Stimulated activated CD4-positive, alpha-beta T cell treated with anti-CD3 and anti-CD28 coated beads, Interleukin-12 subunit alpha, Interleukin-12 subunit beta, amount 100 ng/mL, for 48 hours (primary cell): ENCODE data around the gene PHKB.
"Not testable (repeated sequence)": the region's sequence is repeated elsewhere in the genome, so short reads cannot be mapped to it uniquely, and the experiment has no call there.

ENCODE experiments used
- DNase-seq, 3 donors: peaks; one replicate each; pipeline ENCODE4 v3.0.0-alpha.2; 2020; ENCODE audit warnings: low read depth in 2 of 3, low spot score in 1 of 3

Gene PHKB

DNA sequence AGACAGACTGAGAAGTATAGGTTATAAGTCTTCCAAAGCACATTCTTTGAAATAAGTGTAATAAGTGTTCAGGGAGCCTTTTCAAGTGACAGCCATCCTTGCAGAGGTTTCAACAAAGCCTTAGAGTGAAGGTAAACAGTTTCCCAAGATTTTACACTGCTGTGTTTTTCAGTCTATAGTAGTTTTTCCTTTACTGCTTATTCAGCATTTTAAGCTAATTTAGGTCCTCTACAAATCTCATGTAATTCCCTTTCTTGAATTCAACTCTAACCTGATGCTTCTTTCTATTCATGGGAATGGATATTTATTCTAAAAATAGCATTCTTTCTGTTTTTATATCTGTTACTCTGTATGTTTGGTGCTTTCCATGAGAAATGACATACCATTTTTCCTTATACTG is 211.3 kb downstream of the PHKB start:
- DNase-seq = no peak

DNA sequence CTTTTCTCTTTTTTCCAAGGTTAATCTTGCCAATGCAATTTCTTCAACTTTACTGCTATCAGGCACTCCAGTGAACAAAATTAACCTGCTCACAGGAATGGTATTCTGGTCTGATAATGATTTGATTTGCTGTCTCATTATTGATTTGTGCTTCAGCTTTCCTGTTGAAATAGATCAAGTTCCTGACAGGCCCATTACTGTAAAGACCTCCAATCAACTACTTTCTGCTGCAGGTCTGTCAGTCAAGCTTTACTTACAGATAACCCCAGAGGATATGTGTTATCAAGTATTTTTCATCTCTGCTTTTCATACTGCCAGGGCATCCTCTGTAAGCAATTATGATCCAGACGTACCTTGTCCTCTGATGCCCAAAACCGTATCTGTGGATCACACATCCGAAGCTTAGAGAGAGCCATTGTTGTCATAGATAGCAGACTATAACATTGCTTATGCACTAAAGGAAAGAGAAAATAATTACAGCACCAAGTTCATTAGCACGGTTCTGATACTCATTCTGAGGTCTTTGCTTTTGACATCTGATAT is 215.6 kb downstream of the PHKB start:
- no peak for DNase-seq

DNA sequence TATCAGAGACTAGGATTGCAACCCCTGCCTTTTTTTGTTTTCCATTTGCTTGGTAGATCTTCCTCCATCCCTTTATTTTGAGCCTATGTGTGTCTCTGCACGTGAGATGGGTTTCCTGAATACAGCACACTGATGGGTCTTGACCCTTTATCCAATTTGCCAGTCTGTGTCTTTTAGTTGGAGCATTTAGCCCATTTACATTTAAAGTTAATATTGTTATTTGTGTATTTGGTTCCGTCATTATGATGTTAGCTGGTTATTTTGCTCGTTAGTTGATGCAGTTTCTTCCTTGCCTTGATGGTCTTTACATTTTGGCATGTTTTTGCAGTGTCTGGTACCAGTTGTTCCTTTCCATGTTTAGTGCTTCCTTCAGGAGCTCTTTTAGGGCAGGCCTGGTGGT is 220.4 kb downstream of the PHKB start:
- not testable (repeated sequence) for DNase-seq

DNA sequence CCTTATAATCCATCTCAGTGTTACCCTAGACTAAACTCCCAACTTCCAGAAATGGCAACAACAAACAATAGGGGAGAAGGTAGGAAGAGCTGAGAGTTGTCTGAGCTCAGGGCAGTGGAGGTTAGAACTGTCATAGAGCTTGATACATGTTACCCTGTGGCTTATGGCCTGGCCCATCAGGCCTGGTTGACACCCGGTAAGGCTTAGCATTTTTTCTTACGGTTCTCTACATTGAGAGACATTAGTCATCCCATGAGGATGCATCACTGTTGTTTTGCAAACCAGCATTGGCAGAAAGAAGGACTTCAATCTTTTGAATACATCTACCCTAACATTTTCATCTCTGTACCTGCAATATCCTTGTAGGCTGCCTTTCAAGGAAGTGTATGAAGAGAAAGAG is 226.6 kb downstream of the PHKB start:
- DNase-seq = no peak

DNA sequence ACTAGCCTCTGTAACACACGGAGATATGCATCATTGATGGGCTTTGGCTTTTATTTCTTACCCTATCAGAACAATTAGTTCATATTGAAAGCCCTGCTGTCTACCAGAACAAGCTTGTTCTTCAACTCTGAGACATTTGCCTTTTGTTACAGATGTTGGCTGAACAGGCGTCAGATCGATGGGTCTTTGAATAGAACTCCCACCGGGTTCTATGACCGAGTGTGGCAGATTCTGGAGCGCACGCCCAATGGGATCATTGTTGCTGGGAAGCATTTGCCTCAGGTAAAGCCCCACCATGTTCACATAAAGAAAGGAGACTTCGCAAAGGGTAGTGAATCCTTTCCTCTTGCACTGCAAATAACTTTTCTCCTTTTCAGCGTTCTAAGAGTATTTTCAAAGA is 232.1 kb downstream of the PHKB start:
- DNase-seq = no peak

DNA sequence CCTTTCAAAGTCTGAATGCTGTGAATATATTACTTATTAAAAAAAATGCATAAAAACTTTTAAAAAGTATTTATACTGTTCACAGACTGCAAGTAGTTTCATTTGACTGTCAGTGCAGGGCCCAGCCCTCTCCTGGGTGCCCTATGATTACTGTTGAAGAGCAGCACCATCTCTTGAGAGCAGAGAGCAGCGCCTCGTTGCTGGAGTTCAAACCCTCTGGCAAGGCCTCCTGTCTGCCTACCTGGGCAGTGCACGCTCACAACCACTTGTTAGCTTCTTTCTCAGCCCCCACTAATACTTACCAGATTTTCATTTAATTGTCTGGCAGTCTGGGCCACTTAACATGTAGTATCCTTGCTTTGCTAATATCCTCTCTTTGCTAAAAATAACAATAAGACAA is 233.4 kb downstream of the PHKB start:
- DNase-seq = no peak

DNA sequence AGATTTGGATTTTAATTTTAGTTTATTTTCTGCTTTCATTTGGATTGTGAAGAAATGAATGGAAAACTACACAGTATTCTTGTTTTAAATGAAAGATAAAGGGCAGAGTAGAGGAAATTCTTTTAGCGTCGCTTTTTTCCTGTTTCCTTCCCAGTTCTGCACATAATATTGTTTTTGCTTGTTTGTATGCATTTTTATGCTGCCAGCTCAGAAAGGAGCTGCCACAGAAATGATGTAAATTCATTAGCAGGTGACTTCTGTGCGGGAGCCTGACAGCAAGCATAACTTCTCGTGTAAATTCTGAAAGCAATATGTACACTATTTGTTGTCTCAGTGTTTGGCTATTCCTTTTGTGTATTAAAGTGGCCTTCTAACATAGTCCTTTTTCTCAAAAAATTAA is 234.6 kb downstream of the PHKB start:
- DNase-seq = no peak

DNA sequence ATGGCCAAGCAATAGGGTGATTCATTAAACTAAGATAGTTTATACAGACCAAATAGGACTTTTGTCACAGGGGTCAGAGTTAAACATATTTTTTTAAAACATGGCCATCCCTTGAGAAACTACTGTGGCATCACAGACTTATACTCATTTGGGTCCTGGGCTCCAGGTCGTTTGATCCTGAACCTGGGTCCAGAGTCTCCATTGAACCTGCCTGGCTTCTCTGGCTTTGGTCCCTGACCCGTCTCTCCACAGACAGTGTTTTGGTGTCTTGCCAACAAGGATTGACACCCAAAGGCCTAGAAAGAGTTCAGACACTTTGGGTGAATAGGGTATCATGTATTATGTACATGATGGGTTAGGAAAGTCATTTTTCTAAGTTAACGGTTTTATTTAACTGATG is 236.7 kb downstream of the PHKB start:
- no peak for DNase-seq

DNA sequence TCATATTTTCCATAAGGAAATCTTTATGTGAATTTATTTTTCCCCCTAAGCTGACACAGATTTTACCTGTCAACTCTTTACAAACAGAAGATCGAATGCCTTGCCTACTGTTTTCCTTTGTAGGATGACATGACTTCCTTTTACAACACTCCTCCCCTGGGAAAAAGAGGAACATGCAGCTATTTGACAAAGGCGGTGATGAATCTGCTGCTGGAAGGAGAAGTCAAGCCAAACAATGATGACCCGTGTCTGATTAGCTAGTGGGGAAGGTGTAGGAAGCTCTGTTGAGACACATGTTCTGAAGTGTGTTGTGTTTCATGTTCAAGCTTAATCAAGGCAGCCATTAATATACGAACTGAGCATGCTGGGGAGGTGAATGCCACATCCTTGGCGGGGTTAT is 238.0 kb downstream of the PHKB start:
- DNase-seq = no peak

DNA sequence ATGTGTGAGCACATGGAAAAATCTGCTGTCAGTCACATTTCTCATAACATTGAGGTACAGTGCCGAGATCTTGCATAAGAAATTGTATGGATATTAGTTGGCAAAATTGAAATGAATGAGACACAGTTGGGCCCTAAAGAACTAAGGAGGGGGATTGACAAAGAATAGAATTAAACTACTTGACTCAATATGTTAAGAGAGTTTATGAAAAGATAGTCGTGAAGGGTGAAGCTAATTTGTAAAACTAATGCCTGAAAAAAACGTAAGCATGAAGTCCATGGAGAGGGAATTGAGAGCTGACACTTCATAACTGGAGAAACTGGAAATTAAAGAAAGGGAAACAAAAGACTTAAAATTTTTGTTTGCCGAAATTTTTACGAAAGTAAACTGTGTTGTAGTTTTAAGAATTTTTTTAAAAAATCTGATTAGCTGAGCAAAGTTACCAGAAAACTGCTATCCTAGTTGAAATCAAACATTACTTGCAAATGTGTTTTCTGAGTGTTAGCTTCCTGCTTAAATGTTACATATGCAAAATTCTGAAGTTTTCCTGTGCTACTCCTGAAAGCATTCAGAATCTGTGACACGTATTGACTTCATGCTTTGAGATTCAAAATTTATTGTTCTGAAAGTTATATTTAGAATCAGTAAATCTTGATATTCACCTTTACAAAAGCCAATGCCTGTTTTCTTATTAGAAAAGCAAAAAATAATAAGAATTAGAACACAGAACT is 239.9 kb downstream of the PHKB start:
- no peak for DNase-seq

DNA sequence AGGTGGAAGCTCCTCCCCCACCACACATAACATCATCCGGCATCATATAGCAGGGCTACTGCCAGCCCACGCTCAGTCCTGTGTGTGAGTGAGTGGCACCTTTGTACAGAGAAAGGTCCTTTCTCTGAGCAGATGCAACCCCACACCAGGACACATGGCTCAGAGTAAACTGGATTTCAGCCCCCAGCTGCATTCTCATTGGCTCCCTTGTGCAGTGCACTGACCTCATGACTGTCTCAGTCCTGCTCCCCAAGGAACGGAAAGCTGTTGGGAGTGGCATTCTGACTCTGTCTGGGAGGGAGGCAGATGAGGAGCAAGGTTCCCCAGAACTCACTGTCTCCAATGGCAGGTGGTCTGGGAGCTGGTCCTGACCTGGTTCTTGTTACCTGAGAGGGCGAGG is 244.1 kb downstream of the PHKB start:
- no peak for DNase-seq

DNA sequence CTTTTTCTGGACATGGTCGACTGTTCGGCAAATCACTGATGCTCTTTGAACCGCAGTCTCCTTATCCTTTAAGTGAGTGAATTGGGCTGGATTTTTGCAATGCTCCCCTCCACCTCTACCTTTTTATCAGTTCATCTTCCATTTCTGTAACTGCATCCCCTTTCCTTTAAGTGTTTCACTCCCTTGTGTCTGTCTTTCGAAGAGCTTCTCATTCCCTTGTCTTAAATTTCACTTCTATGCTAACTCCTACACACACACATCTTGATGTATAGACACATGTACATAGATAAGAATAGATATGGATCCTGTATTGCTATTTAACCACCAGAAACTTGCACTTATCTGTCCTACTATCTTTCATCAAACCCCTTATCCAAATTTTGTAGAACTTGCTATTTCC is 250.7 kb downstream of the PHKB start:
- DNase-seq = no peak

DNA sequence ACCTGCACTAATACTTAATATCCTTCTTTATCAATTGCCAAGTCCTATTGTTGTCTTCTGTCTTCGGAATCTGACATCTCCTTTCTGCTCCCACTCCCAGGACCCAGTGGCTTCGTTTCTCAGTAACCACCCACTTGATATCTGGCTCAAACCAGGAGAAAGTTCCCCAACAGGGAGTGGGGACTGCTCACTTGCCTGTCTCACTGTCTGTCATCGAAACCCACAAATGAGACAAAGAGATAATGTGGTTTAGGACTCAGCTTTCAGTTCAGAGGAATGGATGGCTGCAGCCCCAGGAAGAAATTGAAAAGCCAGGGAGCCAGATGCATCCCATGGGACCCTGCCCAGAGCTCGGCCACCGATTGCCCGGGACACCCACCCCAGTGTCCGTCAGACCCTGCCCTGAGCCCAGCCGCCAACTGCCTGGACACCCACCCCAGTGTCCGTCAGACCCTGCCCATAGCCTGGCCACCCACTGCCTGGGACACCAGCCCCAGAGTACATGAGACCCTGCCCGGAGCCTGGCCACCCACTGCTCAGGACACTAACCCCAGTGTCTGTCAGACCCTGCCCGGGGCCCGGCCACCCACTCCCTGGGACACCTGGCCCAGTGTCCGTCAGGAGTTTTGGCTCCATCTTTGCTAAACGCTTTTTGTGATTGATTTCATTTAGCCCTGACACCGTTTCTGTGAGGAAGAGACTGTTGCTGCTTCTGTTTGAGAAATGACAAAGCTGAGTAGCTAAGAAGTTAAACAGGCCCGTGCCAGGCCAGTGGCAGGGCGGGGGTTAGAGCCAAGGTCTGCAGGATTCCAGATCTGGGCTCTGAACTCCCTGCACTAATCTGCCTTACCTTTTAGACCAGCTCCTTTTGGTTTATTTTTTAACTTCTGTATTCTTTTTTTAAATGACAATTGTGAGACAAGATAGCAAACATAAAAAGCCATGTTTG is 251.4 kb downstream of the PHKB start:
- DNase-seq = no peak

DNA sequence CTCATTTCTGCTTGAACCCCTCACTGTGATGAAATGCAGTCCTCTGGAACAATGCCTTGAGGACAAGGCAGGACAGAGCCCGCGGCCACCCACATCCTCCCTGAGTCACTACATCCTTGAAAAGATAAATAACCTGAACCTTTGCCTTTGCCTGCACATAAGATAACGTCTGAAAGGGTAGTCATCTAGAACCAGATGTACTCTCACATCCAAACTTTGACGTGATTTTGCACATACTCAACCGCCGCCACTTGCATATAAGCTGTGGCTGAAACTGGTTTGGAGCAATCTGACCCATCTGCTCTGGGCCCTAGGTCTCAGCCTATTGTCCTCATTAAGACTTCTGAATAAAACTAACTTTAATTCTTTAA is 252.1 kb downstream of the PHKB start:
- DNase-seq = peak in 1 of 3 donors; percentile 2

DNA sequence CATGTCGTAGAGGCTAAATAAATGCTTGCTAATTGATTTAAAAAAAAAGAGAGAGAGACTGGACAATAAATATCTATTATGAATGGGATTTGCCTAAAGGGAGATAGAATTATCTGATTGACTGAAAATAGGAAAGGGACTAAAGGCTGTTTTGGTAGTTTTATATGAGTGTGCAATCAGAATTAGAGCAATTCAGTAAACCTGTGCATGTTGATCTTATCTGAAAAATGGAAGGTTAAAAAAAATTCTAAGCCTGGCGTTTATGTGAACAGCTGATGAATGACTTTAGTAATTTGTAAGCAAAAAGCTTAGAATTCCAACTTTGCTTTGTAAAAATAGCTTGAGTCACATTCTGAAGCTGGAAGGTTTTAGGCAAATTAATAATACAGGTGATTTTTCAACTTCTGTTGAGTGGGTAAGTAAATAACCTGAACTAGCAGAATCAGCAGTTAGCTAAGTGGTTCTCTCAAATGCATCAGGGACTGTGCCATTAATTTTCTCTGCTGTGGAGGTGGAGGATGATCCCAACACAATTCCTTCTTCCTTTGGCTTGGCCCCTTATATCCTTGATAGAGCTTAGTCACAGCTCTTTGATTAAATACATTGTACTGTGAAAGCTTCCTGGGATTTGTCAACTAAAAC is 254.4 kb downstream of the PHKB start:
- no peak for DNase-seq

DNA sequence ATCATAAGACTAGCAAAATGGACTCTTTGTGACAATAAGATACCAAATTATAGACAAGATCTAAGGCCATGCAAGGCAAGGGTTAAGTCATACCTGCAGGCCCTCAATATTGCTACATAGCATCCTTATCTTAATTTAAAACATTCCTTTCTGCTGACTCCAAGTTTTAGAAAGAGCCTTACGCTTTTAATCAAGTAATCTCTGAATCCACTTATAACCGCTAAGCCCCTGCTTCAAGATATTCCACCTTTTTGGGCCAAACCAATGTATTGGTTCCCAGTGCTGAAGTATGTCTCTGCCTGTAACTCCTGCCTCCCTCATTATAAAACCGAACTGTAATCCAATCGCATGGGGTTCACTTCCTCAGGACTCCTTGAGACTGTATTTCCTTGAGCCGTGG is 255.4 kb downstream of the PHKB start:
- no peak for DNase-seq

DNA sequence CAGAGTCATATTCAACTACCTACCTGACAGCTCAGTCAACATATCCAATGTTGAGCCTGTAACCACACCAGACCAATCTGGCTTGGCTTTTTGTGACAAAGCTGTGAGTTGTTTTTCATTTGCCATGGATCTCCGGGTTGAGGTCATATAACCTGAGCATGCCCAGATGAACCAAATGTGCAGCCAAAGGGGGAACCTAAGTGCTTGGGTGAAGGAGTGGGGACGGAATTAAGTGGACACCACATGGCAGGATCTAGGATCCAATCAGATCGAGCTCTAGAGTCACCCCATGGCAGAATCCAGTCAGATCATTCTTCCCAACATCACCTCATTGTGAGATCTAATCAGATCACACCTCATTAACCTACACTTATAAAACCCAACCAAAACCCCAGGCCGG is 258.6 kb downstream of the PHKB start:
- DNase-seq = no peak

DNA sequence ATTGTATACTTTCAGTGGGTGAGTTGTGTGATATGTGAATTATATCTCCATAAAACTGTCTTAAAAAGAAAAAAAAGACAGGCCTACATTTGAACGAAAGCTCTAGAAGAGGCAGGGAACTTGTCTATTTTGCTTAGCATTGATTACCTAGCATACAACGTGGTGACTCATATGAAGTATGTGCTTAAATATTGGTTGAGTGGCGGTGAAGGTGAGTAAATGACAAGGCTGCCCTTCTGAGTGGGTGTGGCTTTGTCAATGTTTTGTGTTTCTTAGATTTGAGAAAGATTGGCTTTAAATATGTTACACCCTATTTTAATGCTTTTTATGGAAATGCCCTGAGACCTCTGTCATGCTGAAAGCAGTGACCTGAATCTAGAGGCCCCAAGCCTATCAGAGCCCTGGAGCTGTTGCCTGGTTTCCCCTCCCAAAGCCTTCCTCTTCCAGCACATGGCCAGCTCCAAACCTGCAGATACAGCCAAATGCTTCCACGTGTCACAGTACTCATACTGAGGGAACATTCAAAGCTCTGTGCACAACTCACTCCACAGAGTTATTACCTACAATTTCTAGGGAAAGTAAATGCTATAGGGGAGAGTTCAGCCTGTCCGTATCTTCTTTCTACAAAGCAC is 260.0 kb downstream of the PHKB start:
- DNase-seq = no peak

DNA sequence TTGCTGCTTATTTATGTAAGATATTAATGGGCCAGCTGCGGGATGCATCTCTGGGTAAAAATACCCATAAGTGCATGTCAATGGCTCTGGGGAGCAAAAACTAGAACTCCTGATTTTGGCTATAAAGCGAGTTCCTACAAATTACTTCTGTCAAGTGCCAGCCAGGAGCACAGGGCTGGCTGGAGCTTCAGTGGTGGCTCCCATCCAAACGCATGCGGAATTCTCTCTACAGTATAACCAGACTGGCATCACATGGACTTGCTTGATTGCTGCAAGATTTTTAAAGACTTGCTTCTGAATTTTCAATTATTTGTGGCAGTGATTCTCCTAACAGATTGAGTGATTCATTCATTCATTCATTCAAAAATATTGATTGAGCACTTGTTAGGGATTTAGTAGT is 260.9 kb downstream of the PHKB start:
- no peak for DNase-seq

DNA sequence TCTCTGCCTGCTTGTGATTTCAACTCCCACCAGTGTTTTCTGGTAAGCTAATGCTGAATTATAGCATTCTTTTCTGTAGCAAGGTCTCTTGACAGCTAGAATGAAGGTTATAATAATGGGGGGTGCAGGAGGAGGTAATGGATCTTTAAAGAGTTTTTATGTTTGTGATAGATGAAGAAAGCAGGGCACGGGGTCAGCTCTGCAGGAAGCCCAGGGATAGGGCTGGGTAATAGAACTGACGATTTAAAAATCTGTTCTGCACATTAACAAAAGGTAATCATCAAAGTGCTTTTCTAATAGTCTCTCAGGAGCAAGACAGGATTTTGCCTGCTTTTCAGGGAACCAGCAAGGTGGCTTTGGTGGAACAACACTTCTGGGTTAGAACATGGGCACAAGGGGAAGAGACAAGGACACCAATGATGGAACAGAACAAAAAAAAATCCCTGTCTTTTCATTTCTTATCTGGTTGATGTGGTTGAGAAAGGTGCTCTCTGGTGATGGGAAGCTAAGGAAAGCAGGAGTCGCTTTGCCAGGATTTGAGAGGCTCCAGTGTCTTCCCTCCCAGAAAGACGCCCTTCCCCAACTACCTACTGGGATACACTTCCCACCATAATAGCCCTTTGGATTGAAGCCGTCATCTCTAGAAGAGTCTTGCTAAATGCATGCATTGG is 263.1 kb downstream of the PHKB start:
- DNase-seq = no peak

DNA sequence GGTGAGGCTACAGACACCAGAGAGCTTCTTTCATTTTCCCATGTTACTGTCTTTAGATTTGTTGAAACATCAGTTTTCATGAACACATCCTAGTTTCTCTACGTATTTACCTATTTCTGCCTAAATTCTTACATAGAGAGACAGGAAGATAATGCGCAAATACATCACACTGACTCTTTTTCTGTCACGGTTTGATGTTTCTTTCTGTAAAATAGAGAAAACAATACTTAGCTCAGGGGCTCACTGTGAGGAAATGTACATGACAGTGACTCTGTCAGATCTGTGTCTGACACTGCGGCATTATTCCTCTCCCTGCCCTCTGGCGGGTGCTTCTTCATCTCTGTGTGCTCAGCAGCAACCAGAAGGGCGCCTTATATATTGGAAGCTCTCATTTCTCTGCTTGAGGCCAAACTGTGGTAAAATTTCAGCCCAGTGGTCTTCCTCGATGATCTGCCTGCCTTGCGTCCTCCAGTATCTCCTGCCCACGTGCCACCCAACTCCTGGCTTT is 264.1 kb downstream of the PHKB start:
- no peak for DNase-seq
